Loucy (cell line): Measurements from ENCODE around the gene LINC00237.
A peak's percentile ranks its signal among the peaks of the same experiment; 100 is the strongest.

Experiments used
- H2AFZ ChIP-seq: fragments of 200-600 bp; sonication (generic); 2 replicates; pipeline ENCODE4 v1.6.0; 2016; ENCODE audit warnings: antibody characterized with exemption, mild to moderate bottlenecking, low read length, moderate library complexity
- H3F3A ChIP-seq: fragments of 200-600 bp; 2 replicates; pipeline ENCODE4 v1.6.0; 2016; ENCODE audit warnings: antibody characterized with exemption, low read depth, mild to moderate bottlenecking
- H3K27me3 ChIP-seq: fragments of 200-600 bp; sonication (generic); 2 replicates; pipeline ENCODE4 v1.6.1; 2014; ENCODE audit warnings: low read length, mild to moderate bottlenecking; ENCODE audit not compliant: insufficient read depth, poor library complexity, severe bottlenecking
- H3K36me3 ChIP-seq: fragments of 200-600 bp; sonication (generic); 2 replicates; pipeline ENCODE4 v1.6.1; 2016; ENCODE audit warnings: low read length; ENCODE audit not compliant: insufficient read depth
- H3K4me1 ChIP-seq: fragments of 200-600 bp; sonication (generic); 2 replicates; pipeline ENCODE4 v1.5.1; 2014; ENCODE audit warnings: low read length, mild to moderate bottlenecking; ENCODE audit not compliant: insufficient read depth, poor library complexity, severe bottlenecking
- H3K4me2 ChIP-seq: fragments of 200-600 bp; sonication (generic); 2 replicates; pipeline ENCODE4 v1.6.0; 2014; ENCODE audit warnings: antibody characterized with exemption, low read length, low read depth, mild to moderate bottlenecking; ENCODE audit not compliant: poor library complexity, severe bottlenecking
- H3K4me3 ChIP-seq: fragments of 200-600 bp; sonication (generic); 2 replicates; pipeline ENCODE4 v1.5.1; 2014; ENCODE audit warnings: low read length, mild to moderate bottlenecking, mixed read lengths; ENCODE audit not compliant: poor library complexity, severe bottlenecking
- H3K79me2 ChIP-seq: fragments of 200-600 bp; sonication (generic); 2 replicates; pipeline ENCODE4 v1.6.1; 2014; ENCODE audit warnings: low read length; ENCODE audit not compliant: insufficient read depth
- H3K9ac ChIP-seq: fragments of 200-600 bp; sonication (generic); 2 replicates; pipeline ENCODE4 v1.6.0; 2014; ENCODE audit warnings: mild to moderate bottlenecking, low read depth, low read length, moderate library complexity; ENCODE audit not compliant: poor library complexity, severe bottlenecking
- H3K9me2 ChIP-seq: fragments of 200-600 bp; sonication (generic); replicated peaks from 2 replicates; pipeline ENCODE4 v1.6.1; 2016; ENCODE audit warnings: low read depth, low read length, mixed read lengths
- H3K9me3 ChIP-seq: fragments of 200-600 bp; sonication (generic); 2 replicates; pipeline ENCODE4 v1.6.1; 2014; ENCODE audit warnings: mild to moderate bottlenecking, antibody characterized with exemption, low read length, low read depth; ENCODE audit not compliant: insufficient read depth
- H4K20me1 ChIP-seq: fragments of 200-600 bp; sonication (generic); 2 replicates; pipeline ENCODE4 v1.6.0; 2014; ENCODE audit warnings: antibody characterized with exemption, low read length, mild to moderate bottlenecking; ENCODE audit not compliant: insufficient read depth, poor library complexity, severe bottlenecking
- EZH2phosphoT487 ChIP-seq: fragments of 200-600 bp; IDR thresholded peaks from 2 replicates; pipeline ENCODE4 v1.6.1; 2018; ENCODE audit warnings: antibody characterized with exemption, mild to moderate bottlenecking, moderate library complexity, borderline replicate concordance
- TF ChIP-seq, protein P1 (sequence below): fragments of 200-600 bp; sonication (generic); conservative IDR thresholded peaks from 2 replicates; pipeline ENCODE4 v1.5.1; 2014; ENCODE audit warnings: mild to moderate bottlenecking, antibody characterized with exemption, low read length

Gene LINC00237

DNA sequence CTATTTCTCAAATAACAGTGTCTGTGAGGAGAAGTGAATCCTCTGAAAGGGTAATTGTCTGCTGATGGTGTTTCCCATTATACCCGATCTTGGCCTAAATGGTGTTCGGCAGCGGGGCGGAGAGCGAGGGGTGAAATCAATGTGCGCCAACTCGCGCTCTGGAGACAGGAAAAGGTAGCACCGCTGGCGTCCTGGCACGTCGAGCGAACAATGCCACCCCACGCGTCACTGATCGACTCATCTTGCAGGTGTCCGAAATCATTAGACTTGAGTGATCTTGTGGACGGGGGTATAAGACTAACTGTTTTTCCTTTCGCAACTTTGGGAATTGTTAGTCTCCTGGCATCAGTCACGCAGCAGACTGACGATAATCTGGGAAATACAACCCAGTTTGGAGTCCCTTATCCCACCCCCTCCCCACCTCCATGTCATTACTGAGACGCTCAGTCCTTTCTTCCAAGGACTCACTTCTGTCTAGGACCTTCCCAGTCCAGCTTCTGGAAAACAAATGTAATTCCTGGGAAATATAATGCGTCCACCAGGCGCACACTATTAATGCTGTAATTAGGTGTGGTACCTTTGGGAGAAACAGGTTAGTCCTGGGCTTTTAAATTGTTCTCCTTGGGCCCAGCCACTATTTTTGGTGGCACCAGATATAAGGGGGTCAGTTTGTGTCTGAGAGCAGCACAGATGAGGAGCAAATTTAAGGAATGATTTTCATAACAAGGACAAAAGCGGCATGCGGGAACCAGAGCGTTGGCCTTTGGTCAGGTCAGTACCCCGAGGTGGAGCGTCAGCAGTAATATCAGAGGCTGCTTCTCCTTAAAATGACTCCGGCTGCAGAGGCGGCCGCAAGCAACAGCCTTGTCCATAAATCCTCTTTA, 2.3 kb downstream of the LINC00237 start:
- Histone ChIP-seq H3F3A (no peaks in the 10 kb centered on the region), H3K9me2 (no peaks in the 10 kb centered on the region), H3K4me3 (no peak overlapping the region), H3K4me2 (no peak overlapping the region), H3K9me3 (no peaks in the 10 kb centered on the region), H3K79me2 (no peaks in the 10 kb centered on the region), H3K27me3 (no peaks in the 10 kb centered on the region), H2AFZ (no peak overlapping the region), H3K36me3 (no peaks in the 10 kb centered on the region), H3K9ac (no peak overlapping the region), H4K20me1 (no peaks in the 10 kb centered on the region), H3K4me1 (peaks cover 6% of the 10 kb centered on the region)
- no peak for TF ChIP-seq EZH2phosphoT487
- TF ChIP-seq, protein P1, sequence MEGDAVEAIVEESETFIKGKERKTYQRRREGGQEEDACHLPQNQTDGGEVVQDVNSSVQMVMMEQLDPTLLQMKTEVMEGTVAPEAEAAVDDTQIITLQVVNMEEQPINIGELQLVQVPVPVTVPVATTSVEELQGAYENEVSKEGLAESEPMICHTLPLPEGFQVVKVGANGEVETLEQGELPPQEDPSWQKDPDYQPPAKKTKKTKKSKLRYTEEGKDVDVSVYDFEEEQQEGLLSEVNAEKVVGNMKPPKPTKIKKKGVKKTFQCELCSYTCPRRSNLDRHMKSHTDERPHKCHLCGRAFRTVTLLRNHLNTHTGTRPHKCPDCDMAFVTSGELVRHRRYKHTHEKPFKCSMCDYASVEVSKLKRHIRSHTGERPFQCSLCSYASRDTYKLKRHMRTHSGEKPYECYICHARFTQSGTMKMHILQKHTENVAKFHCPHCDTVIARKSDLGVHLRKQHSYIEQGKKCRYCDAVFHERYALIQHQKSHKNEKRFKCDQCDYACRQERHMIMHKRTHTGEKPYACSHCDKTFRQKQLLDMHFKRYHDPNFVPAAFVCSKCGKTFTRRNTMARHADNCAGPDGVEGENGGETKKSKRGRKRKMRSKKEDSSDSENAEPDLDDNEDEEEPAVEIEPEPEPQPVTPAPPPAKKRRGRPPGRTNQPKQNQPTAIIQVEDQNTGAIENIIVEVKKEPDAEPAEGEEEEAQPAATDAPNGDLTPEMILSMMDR: no peak

DNA sequence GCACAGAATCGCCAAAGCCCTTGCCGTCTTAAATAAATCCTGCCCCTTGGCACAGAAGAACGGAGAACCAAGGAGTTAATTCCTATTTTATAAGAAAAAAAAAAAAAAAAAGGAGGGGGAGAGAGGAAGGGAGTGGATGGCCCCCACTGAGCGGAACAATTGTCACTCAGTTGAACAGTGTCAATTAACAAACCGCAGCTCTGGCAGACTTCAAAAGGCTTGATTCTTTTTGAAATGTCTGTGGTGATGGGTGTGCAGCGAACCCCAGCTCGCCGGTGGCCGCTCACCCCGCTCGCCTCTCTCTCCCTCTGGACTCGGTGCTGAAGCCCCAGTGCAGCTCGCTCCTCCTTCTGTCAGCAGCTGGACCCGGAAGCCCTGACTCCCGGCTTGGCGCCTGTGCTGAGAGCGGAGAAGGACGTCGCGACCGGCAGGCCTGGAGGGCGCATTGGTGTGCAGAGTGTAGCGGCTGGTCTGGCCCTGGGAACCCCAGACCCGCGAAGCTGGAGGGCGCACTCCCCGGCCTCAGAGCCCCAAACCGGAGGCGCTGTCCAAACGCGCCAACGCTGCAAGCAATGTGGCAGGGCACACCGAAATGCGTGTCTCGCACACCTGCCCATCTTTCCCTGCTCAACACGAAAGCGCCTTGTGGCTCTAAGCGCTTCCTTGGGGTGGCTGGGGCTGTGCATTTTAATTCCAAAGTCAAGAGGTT, 3.4 kb downstream of the LINC00237 start:
- Histone ChIP-seq H3K9ac (peak overlapping the region; percentile 59), H3K36me3 (no peaks in the 10 kb centered on the region), H3K27me3 (no peaks in the 10 kb centered on the region), H3F3A (no peaks in the 10 kb centered on the region), H3K4me3 (peak overlapping the region; percentile 69), H3K4me1 (peaks cover 13% of the 10 kb centered on the region), H3K9me2 (no peaks in the 10 kb centered on the region), H3K4me2 (peak overlapping the region; percentile 77), H4K20me1 (no peaks in the 10 kb centered on the region), H2AFZ (peak overlapping the region; percentile 87), H3K79me2 (no peaks in the 10 kb centered on the region), H3K9me3 (no peaks in the 10 kb centered on the region)
- TF ChIP-seq, protein P1: no peak
- TF ChIP-seq EZH2phosphoT487: no peak

DNA sequence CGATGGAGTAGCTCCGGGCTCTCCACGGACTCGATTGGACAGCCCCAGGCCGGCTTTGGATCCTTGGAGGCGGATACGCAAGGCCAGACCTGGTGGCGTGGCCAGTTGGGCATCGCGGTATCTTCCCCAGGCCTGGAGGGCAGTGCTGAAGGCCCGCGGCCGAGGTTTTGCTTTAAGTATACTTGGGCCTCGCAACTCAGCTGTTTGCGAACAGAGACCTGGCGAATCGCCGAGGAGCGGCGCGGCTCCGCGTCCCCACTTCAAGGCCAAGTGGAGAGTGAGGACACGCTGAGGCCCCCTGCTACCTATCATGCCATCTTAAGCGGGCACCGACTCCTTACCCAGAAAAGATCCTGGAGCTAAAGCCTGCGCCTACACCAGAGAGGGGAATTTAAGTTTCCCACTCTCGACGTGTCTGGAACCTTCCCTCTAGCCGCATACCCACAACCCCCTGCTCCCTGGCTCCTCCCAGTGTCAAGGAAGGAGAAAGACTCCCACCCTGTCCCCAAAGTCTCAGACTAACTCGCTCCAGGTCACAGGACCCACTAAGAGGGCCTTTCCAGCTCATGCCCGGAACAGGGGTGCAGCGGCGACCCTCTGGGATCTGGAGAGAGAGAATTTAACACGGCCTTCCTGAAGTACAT, 4.1 kb downstream of the LINC00237 start:
- Histone ChIP-seq H4K20me1 (no peaks in the 10 kb centered on the region), H3K4me1 (peaks cover 18% of the 10 kb centered on the region), H3K9me2 (no peaks in the 10 kb centered on the region), H2AFZ (peak overlapping the region; percentile 87), H3K4me2 (peak overlapping the region; percentile 77), H3K79me2 (no peaks in the 10 kb centered on the region), H3F3A (no peaks in the 10 kb centered on the region), H3K9ac (peak overlapping the region; percentile 59), H3K4me3 (peak overlapping the region; percentile 69), H3K36me3 (no peaks in the 10 kb centered on the region), H3K9me3 (no peaks in the 10 kb centered on the region), H3K27me3 (no peaks in the 10 kb centered on the region)
- TF ChIP-seq EZH2phosphoT487: no peak
- TF ChIP-seq, protein P1: no peak; the same call in 1 of the 2 replicates
